Hepatocyte (in vitro differentiated cells): ENCODE data around the gene HELZ2. TPM values are rescaled to one million over a fixed set of nuclear protein-coding genes. Genes with fewer than 3 reads are reported as not detected.

Experiments
- DNase-seq: peaks from one replicate; pipeline ENCODE4 v3.0.0-alpha.2; 2016; ENCODE audit warnings: low spot score
- H2AFZ ChIP-seq: fragments of 200-600 bp; sonication (generic); 2 replicates; pipeline ENCODE4 v1.6.0; 2016; ENCODE audit warnings: antibody characterized with exemption, mild to moderate bottlenecking
- H3K27ac ChIP-seq: fragments of 200-600 bp; sonication (generic); 2 replicates; pipeline ENCODE4 v1.5.1; 2016; ENCODE audit warnings: mild to moderate bottlenecking
- H3K27me3 ChIP-seq: fragments of 200-600 bp; sonication (generic); 2 replicates; pipeline ENCODE4 v1.6.1; 2016
- H3K36me3 ChIP-seq: fragments of 200-600 bp; sonication (generic); replicated peaks from 2 replicates; pipeline ENCODE4 v1.5.1; 2016; ENCODE audit warnings: low read depth; ENCODE audit not compliant: insufficient read depth
- H3K4me1 ChIP-seq: fragments of 200-600 bp; sonication (generic); 2 replicates; pipeline ENCODE4 v1.5.1; 2016; ENCODE audit warnings: mild to moderate bottlenecking, moderate library complexity; ENCODE audit not compliant: insufficient read depth
- H3K4me2 ChIP-seq: fragments of 200-600 bp; sonication (generic); 2 replicates; pipeline ENCODE4 v1.6.0; 2016
- H3K4me3 ChIP-seq: fragments of 200-600 bp; sonication (generic); 2 replicates; pipeline ENCODE4 v1.5.1; 2016; ENCODE audit warnings: mild to moderate bottlenecking
- H3K79me2 ChIP-seq: fragments of 200-600 bp; sonication (generic); 2 replicates; pipeline ENCODE4 v1.6.0; 2017; ENCODE audit warnings: mild to moderate bottlenecking
- H3K9me2 ChIP-seq: fragments of 200-600 bp; sonication (generic); replicated peaks from 2 replicates; pipeline ENCODE4 v1.6.0; 2017; ENCODE audit warnings: mild to moderate bottlenecking; ENCODE audit not compliant: insufficient read depth
- H3K9me3 ChIP-seq: fragments of 200-600 bp; sonication (generic); 2 replicates; pipeline ENCODE4 v1.5.1; 2016; ENCODE audit warnings: low read depth, mild to moderate bottlenecking
- H4K20me1 ChIP-seq: fragments of 200-600 bp; sonication (generic); 2 replicates; pipeline ENCODE4 v1.6.0; 2016; ENCODE audit warnings: mild to moderate bottlenecking; ENCODE audit not compliant: insufficient read depth, poor library complexity, severe bottlenecking
- CTCF ChIP-seq: fragments of 200-600 bp; sonication (generic); IDR thresholded peaks from 2 replicates; pipeline ENCODE4 v1.5.1; 2016; ENCODE audit warnings: antibody characterized with exemption, mild to moderate bottlenecking; ENCODE audit not compliant: poor library complexity
- EZH2 ChIP-seq: fragments of 200-600 bp; sonication (generic); IDR thresholded peaks from 2 replicates; pipeline ENCODE4 v1.6.1; 2016; ENCODE audit warnings: antibody characterized with exemption, mild to moderate bottlenecking, borderline replicate concordance
- EZH2phosphoT487 ChIP-seq: fragments of 200-600 bp; sonication (generic); IDR thresholded peaks from one replicate; pipeline ENCODE4 v1.6.1; 2018; ENCODE audit warnings: antibody characterized with exemption, mild to moderate bottlenecking, low read depth, moderate library complexity; ENCODE audit not compliant: unreplicated experiment, severe bottlenecking
- WGBS: methylation state at CpG from one replicate; pipeline ENCODE4 v1.1.6; 2016; ENCODE audit warnings: low lambda C conversion rate; ENCODE audit errors: missing lambda C conversion rate; 5-methylcytosine and 5-hydroxymethylcytosine counted together
- polyA plus RNA-seq: library from polyadenylated mRNA; unstranded; fragments of >200 nt; fragmentation: Nextera tagmentation; extraction: Ambion mirVana; gene quantifications from 2 replicates; pipeline ENCODE4 v1.2.1, GENCODE V29; 2016
- total RNA-seq: library from RNA; depleted of rRNA; stranded (reverse); fragments of >200 nt; gene quantifications from 2 replicates; pipeline ENCODE4 v1.2.3, GENCODE V29; 2014

Gene HELZ2
- total and polyA plus RNA-seq, 2 experiments from 2014 or later = 4.6 to 17.0 TPM

GRCh38 chr20:63549679-63550282, 24.3 kb downstream of the HELZ2 start:
- no peaks in the 10 kb centered on the region for H3K79me2 ChIP-seq
- no peak overlapping the region for H3K4me3 ChIP-seq
- 81% methylated on average over 2 of the region's 18 CpGs for WGBS
- no peak overlapping the region for H3K4me2 ChIP-seq
- no peaks in the 10 kb centered on the region for H3K9me2 ChIP-seq
- no peak overlapping the region for H3K27ac ChIP-seq
- no peaks in the 10 kb centered on the region for H3K36me3 ChIP-seq
- no peaks in the 10 kb centered on the region for H3K9me3 ChIP-seq
- H3K4me1 ChIP-seq = no peaks in the 10 kb centered on the region
- no peak overlapping the region for H2AFZ ChIP-seq
- TF ChIP-seq EZH2phosphoT487 (no peak), CTCF (no peak), EZH2 (no peak)
- no peaks in the 10 kb centered on the region for H3K27me3 ChIP-seq
- no peaks in the 10 kb centered on the region for H4K20me1 ChIP-seq
- no peak for DNase-seq

DNA sequence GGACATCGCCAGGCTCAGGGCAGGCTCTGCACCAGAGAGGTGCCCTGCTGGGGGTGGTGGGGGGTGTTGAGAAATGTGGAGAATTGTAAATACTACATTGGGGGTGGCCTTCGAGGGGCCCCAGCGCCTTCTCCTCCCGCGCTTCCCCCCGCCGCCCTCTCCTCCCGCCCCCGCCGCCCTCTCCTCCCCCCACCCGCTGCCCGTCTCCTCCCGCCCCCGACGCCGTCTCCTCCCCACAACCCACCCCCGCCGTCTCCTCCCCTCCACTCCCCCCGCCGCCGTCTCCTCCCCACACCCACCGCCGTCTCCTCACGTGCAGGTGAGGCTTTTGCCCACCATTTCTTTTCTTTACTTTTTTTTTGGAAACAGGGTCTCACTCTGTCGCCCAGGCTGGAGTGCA, 25.0 kb downstream of the HELZ2 start:
- Histone ChIP-seq H3K4me3 (no peak overlapping the region), H3K79me2 (no peaks in the 10 kb centered on the region), H3K9me3 (no peaks in the 10 kb centered on the region), H3K27me3 (no peaks in the 10 kb centered on the region), H3K9me2 (no peaks in the 10 kb centered on the region), H3K27ac (no peak overlapping the region), H2AFZ (no peak overlapping the region), H3K4me2 (no peak overlapping the region), H3K4me1 (no peaks in the 10 kb centered on the region), H4K20me1 (no peaks in the 10 kb centered on the region), H3K36me3 (no peaks in the 10 kb centered on the region)
- WGBS = 50% methylated on average over 1 of the region's 25 CpGs
- no peak for DNase-seq
- TF ChIP-seq EZH2 (no peak), CTCF (no peak), EZH2phosphoT487 (no peak)

DNA sequence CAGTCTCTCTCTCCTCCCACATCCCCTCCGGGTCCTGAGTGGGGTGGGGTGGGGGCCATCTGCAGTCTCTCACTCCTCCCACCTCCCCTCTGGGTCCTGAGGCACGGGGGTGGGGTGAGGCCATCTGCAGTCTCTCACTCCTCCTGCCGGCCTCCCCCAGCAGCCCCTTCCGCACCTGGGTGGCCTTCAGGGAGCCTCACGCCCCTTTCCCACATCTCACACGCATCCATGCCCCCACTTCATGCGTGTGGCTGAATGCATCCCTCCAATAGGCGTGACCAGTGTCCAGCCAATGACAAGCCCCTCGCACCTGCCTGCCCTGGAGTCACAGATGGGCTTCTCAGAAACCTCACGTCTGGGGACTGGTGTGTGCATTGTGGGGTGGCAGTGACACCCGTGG, 25.5 kb downstream of the HELZ2 start:
- Histone ChIP-seq H3K36me3 (no peaks in the 10 kb centered on the region), H3K79me2 (no peaks in the 10 kb centered on the region), H3K27me3 (no peaks in the 10 kb centered on the region), H2AFZ (no peak overlapping the region), H3K4me2 (no peak overlapping the region), H3K9me2 (no peaks in the 10 kb centered on the region), H3K9me3 (no peaks in the 10 kb centered on the region), H3K4me3 (no peak overlapping the region), H3K4me1 (no peaks in the 10 kb centered on the region), H3K27ac (no peak overlapping the region), H4K20me1 (no peaks in the 10 kb centered on the region)
- no peak for TF ChIP-seq EZH2
- TF ChIP-seq CTCF = no peak
- no peak for TF ChIP-seq EZH2phosphoT487
- DNase-seq = no peak
- 69% methylated on average over 10 of the region's 11 CpGs for WGBS
